ENCODE results near the gene PUSL1.

- TF ChIP-seq REST (IDR thresholded peaks at IDR 0.05) = no peak
- no peak for TF ChIP-seq CTCF (IDR thresholded peaks at IDR 0.05)
- no peak for TF ChIP-seq JUNB (IDR thresholded peaks at IDR 0.05)
- TF ChIP-seq ELK1 (IDR thresholded peaks at IDR 0.05; ENCODE audit: low read depth, low read length) = no peak
- no peak for TF ChIP-seq ATOH8 (CRISPR knock-in tag; IDR thresholded peaks at IDR 0.05; ENCODE audit: low read depth)
- no peak for TF ChIP-seq NFE2L2 (conservative IDR thresholded peaks at IDR 0.05; ENCODE audit: low read length)
- TF ChIP-seq CBX8 (IDR thresholded peaks at IDR 0.05) = no peak
- TF ChIP-seq POLR2A (IDR thresholded peaks at IDR 0.05; ENCODE audit: low read length) = 0 out of 2 replicates have a peak, but pooled peaks have one; percentile 7
- TF ChIP-seq CHD2 (IDR thresholded peaks at IDR 0.05; ENCODE audit: low read length, partially characterized antibody) = no peak
These were observed 47.0 kb downstream of the PUSL1 start for GRCh38 chr1:1355416-1355815.
